K562 (cell line): ENCODE measurements around the gene TRMT2A. TPM values are rescaled to one million over a fixed set of nuclear protein-coding genes. Genes with fewer than 3 reads are reported as not detected.

Experiments used
- COPS2 ChIP-seq: fragments of 450-650 bp; conservative IDR thresholded peaks from 2 replicates; pipeline ENCODE4 v1.6.1; 2016; ENCODE audit warnings: mild to moderate bottlenecking, moderate library complexity
- FOXA3 ChIP-seq, 2 experiments: fragments of 450-650 bp in 1 of 2; sonication (generic) in 1 of 2; formaldehyde crosslinking; IDR thresholded peaks in 1 of 2; conservative IDR thresholded peaks in 1 of 2; 2 replicates each; pipeline versions ENCODE4 v1.4.0 to v1.8.0; 2020 to 2022; ENCODE audit warnings: mild to moderate bottlenecking in 2 of 2, missing genetic modification reagents in 1 of 2
- FOXK1 ChIP-seq: sonication (generic); formaldehyde crosslinking; IDR thresholded peaks from 2 replicates; pipeline ENCODE4 v1.8.0; 2022; ENCODE audit warnings: missing genetic modification reagents, mild to moderate bottlenecking, borderline replicate concordance
- GATAD2B ChIP-seq: fragments of 450-650 bp; IDR thresholded peaks from 2 replicates; pipeline ENCODE4 v1.6.1; 2017; ENCODE audit warnings: mild to moderate bottlenecking, borderline replicate concordance
- HNRNPLL ChIP-seq: fragments of 200-400 bp; formaldehyde crosslinking; IDR thresholded peaks from 2 replicates; pipeline ENCODE4 v1.6.1; 2017; ENCODE audit warnings: low read length, low read depth, mild to moderate bottlenecking; ENCODE audit not compliant: poor library complexity, severe bottlenecking
- MEF2A ChIP-seq: IDR thresholded peaks from 2 replicates; pipeline ENCODE4 v1.6.1; 2011; ENCODE audit warnings: low read depth, mild to moderate bottlenecking, low read length, moderate library complexity; ENCODE audit not compliant: control insufficient read depth
- NR4A1 ChIP-seq, 2 experiments: fragments of 250-450 bp in 1 of 2; fragments of 450-650 bp in 1 of 2; sonication (Bioruptor Pico) in 1 of 2; IDR thresholded peaks; 2 replicates each; pipeline versions ENCODE4 v1.4.0 to v1.6.1; 2016 to 2020; ENCODE audit warnings: mild to moderate bottlenecking in 2 of 2, missing compliant biosample characterization in 1 of 2, missing genetic modification characterization in 1 of 2, moderate library complexity in 1 of 2
- PML ChIP-seq: IDR thresholded peaks from 2 replicates; pipeline ENCODE4 v1.6.1; 2012; ENCODE audit warnings: low read length, inconsistent platforms
- SAFB ChIP-seq: fragments of 200-400 bp; formaldehyde crosslinking; IDR thresholded peaks from 2 replicates; pipeline ENCODE4 v1.6.1; 2017; ENCODE audit warnings: low read depth, low read length, borderline replicate concordance
- SP1 ChIP-seq: sonication (generic); formaldehyde crosslinking; IDR thresholded peaks from 2 replicates; pipeline ENCODE4 v1.8.1; 2022; ENCODE audit warnings: mild to moderate bottlenecking, missing genetic modification reagents
- TCF7L2 ChIP-seq: fragments of 150-350 bp; IDR thresholded peaks from 2 replicates; pipeline ENCODE4 v1.6.1; 2016; ENCODE audit warnings: low read depth, mild to moderate bottlenecking, low read length, moderate library complexity
- ZNF165 ChIP-seq: fragments of 250-450 bp; sonication (Bioruptor Pico); IDR thresholded peaks from 2 replicates; pipeline ENCODE4 v1.4.0; 2020; ENCODE audit warnings: borderline replicate concordance
- ZNF239 ChIP-seq: fragments of 250-450 bp; sonication (Bioruptor Pico); IDR thresholded peaks from 2 replicates; pipeline ENCODE4 v1.4.0; 2020; ENCODE audit warnings: mild to moderate bottlenecking
- ZSCAN32 ChIP-seq: fragments of 450-650 bp; formaldehyde crosslinking; IDR thresholded peaks from 2 replicates; pipeline ENCODE4 v1.4.0; 2020; ENCODE audit warnings: mild to moderate bottlenecking, moderate library complexity
- polyA plus RNA-seq, 8 experiments: library from polyadenylated mRNA; depleted of rRNA in 4 of 8; stranded (reverse) in 5 of 8; unstranded in 3 of 8; fragments of >200 nt; fragmentation: Nextera tagmentation in 2 of 8; fragmentation: Illumina TruSeq in 1 of 8; extraction: Ambion mirVana in 2 of 8; extraction: Trizol in 1 of 8; gene quantifications; 2 replicates each; pipeline versions ENCODE4 v1.2.1 to v1.2.3, GENCODE V29; 2011 to 2014; ENCODE audit warnings: inconsistent platforms in 1 of 8, missing spikeins in 1 of 8
- total RNA-seq, 7 experiments: library from RNA; depleted of rRNA in 6 of 7; stranded (reverse); fragments of >200 nt in 6 of 7; fragmentation: Illumina TruSeq in 2 of 7; extraction: Trizol in 2 of 7; gene quantifications; 2 replicates each; pipeline versions ENCODE4 v1.2.1 to v1.2.3, GENCODE V29; 2011 to 2021; ENCODE audit warnings: low replicate concordance in 1 of 7
- TF ChIP-seq, protein P1 (sequence below): fragments of 450-650 bp; IDR thresholded peaks from 2 replicates; pipeline ENCODE4 v1.6.1; 2017; ENCODE audit warnings: antibody characterized with exemption, mild to moderate bottlenecking
- TF ChIP-seq, protein P2 (sequence below), 3 experiments: fragments of 200-800 bp in 1 of 3; sonication (Bioruptor generic) in 1 of 3; sonication (generic) in 1 of 3; formaldehyde crosslinking in 1 of 3; IDR thresholded peaks; 2 replicates each; pipeline versions ENCODE4 v1.6.1 to v1.8.0; 2016 to 2022; ENCODE audit warnings: mild to moderate bottlenecking in 2 of 3, missing compliant biosample characterization in 2 of 3, missing genetic modification characterization in 2 of 3, missing genetic modification reagents in 1 of 3
- TF ChIP-seq, protein P3 (sequence below): fragments of 250-450 bp; sonication (Bioruptor Pico); IDR thresholded peaks from 2 replicates; pipeline ENCODE4 v1.8.0; 2022; ENCODE audit warnings: inconsistent platforms
- TF ChIP-seq, protein P4 (sequence below): fragments of 450-650 bp; formaldehyde crosslinking; IDR thresholded peaks from 2 replicates; pipeline ENCODE4 v1.4.0; 2020; ENCODE audit warnings: mild to moderate bottlenecking, moderate library complexity

TRMT2A gene
- total and polyA plus RNA-seq, 9 of the 15 experiments (the other 6 are each of a cell fraction or from before 2014, with no cell fraction given) = 1.6 to 265 (median 140) TPM

DNA sequence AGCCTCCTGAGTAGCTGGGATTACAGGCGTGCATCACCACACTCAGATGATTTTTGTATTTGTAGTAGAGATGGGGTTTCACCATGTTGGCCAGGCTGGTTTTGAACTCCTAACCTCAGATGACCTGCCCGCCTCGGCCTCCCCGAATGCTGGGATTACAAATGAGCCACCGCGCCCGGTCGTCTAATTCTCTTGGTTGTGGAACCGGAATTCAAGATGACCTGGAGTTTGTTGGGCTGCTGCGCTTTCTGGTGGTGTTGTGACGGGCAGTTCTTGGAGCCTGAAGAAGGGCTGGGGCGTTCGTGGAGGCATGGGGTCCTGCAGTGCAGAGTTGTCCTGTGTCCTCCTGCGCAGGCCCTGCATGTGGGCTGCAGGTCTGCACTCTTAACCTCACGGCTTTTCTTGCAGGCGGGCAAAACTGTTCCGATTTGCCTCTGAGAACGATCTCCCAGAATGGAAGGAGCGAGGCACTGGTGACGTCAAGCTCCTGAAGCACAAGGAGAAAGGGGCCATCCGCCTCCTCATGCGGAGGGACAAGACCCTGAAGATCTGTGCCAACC lies 4.9 kb upstream of the TRMT2A start (continued):
- TF ChIP-seq, protein P1, sequence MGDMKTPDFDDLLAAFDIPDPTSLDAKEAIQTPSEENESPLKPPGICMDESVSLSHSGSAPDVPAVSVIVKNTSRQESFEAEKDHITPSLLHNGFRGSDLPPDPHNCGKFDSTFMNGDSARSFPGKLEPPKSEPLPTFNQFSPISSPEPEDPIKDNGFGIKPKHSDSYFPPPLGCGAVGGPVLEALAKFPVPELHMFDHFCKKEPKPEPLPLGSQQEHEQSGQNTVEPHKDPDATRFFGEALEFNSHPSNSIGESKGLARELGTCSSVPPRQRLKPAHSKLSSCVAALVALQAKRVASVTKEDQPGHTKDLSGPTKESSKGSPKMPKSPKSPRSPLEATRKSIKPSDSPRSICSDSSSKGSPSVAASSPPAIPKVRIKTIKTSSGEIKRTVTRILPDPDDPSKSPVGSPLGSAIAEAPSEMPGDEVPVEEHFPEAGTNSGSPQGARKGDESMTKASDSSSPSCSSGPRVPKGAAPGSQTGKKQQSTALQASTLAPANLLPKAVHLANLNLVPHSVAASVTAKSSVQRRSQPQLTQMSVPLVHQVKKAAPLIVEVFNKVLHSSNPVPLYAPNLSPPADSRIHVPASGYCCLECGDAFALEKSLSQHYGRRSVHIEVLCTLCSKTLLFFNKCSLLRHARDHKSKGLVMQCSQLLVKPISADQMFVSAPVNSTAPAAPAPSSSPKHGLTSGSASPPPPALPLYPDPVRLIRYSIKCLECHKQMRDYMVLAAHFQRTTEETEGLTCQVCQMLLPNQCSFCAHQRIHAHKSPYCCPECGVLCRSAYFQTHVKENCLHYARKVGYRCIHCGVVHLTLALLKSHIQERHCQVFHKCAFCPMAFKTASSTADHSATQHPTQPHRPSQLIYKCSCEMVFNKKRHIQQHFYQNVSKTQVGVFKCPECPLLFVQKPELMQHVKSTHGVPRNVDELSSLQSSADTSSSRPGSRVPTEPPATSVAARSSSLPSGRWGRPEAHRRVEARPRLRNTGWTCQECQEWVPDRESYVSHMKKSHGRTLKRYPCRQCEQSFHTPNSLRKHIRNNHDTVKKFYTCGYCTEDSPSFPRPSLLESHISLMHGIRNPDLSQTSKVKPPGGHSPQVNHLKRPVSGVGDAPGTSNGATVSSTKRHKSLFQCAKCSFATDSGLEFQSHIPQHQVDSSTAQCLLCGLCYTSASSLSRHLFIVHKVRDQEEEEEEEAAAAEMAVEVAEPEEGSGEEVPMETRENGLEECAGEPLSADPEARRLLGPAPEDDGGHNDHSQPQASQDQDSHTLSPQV = no peak
- TF ChIP-seq COPS2 (no peak), GATAD2B (no peak), NR4A1 (CRISPR knock-in tag; IDR thresholded peaks at IDR 0.05) (0 out of 2 replicates have a peak, but pooled peaks have one; percentile 24), NR4A1 (tag; IDR thresholded peaks at IDR 0.05) (no peak), TCF7L2 (no peak), ZNF165 (0 out of 2 replicates have a peak, but pooled peaks have one; percentile 39), ZNF239 (CRISPR knock-in tag) (no peak), FOXA3 (CRISPR knock-in tag; conservative IDR thresholded peaks at IDR 0.05 in 1 of 2, IDR thresholded peaks at IDR 0.05 in 1 of 2) (no peak), SP1 (CRISPR knock-in tag) (no peak), PML (0 out of 2 replicates have a peak, but pooled peaks have one; percentile 42), ZSCAN32 (CRISPR knock-in tag) (no peak), FOXK1 (CRISPR knock-in tag) (no peak), MEF2A (no peak), HNRNPLL (no peak), SAFB (no peak)
- TF ChIP-seq, protein P2, sequence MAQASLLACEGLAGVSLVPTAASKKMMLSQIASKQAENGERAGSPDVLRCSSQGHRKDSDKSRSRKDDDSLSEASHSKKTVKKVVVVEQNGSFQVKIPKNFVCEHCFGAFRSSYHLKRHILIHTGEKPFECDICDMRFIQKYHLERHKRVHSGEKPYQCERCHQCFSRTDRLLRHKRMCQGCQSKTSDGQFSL (CRISPR knock-in tag; IDR thresholded peaks at IDR 0.05) = no peak
- TF ChIP-seq, protein P2 (tag; IDR thresholded peaks at IDR 0.05) = peak in 1 of 2 experiments; percentile 20; a peak in 1 of 4 replicates
- TF ChIP-seq, protein P3, sequence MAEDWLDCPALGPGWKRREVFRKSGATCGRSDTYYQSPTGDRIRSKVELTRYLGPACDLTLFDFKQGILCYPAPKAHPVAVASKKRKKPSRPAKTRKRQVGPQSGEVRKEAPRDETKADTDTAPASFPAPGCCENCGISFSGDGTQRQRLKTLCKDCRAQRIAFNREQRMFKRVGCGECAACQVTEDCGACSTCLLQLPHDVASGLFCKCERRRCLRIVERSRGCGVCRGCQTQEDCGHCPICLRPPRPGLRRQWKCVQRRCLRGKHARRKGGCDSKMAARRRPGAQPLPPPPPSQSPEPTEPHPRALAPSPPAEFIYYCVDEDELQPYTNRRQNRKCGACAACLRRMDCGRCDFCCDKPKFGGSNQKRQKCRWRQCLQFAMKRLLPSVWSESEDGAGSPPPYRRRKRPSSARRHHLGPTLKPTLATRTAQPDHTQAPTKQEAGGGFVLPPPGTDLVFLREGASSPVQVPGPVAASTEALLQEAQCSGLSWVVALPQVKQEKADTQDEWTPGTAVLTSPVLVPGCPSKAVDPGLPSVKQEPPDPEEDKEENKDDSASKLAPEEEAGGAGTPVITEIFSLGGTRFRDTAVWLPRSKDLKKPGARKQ = no peak
- TF ChIP-seq, protein P4, sequence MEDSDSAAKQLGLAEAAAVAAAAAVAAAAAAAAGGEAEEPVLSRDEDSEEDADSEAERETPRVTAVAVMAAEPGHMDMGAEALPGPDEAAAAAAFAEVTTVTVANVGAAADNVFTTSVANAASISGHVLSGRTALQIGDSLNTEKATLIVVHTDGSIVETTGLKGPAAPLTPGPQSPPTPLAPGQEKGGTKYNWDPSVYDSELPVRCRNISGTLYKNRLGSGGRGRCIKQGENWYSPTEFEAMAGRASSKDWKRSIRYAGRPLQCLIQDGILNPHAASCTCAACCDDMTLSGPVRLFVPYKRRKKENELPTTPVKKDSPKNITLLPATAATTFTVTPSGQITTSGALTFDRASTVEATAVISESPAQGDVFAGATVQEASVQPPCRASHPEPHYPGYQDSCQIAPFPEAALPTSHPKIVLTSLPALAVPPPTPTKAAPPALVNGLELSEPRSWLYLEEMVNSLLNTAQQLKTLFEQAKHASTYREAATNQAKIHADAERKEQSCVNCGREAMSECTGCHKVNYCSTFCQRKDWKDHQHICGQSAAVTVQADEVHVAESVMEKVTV = no peak
